IPS-18a (cell line): ENCODE results near the gene LBR.
"Not testable (repeated sequence)": the region's sequence is repeated elsewhere in the genome, so short reads cannot be mapped to it uniquely, and the experiment has no call there.

Experiments
- H3K27ac ChIP-seq: one replicate; pipeline ENCODE4 v1.5.1; 2013; ENCODE audit warnings: low read length
- H3K27me3 ChIP-seq: one replicate; pipeline ENCODE4 v1.6.1; 2013; ENCODE audit warnings: mild to moderate bottlenecking, low read length; ENCODE audit not compliant: control insufficient read depth, insufficient read depth
- H3K36me3 ChIP-seq: one replicate; pipeline ENCODE4 v1.6.1; 2013; ENCODE audit warnings: low read depth, low read length; ENCODE audit not compliant: control insufficient read depth
- H3K4me1 ChIP-seq: one replicate; pipeline ENCODE4 v1.6.1; 2013; ENCODE audit warnings: low read depth, low read length; ENCODE audit not compliant: control insufficient read depth
- H3K4me3 ChIP-seq: one replicate; pipeline ENCODE4 v1.5.1; 2013; ENCODE audit warnings: low read length
- H3K9ac ChIP-seq: one replicate; pipeline ENCODE4 v1.6.1; 2013; ENCODE audit warnings: mild to moderate bottlenecking, low read length, moderate library complexity
- H3K9me3 ChIP-seq: one replicate; pipeline ENCODE4 v1.6.1; 2013; ENCODE audit warnings: low read depth, low read length; ENCODE audit not compliant: control insufficient read depth

LBR gene

GRCh38 chr1:225410036-225410435 lies 17.8 kb downstream of the LBR start:
- Histone ChIP-seq H3K9me3 (no peaks in the 10 kb centered on the region), H3K27me3 (no peaks in the 10 kb centered on the region), H3K27ac (no peak overlapping the region), H3K4me1 (peaks cover 10% of the 10 kb centered on the region), H3K9ac (no peak overlapping the region), H3K36me3 (peaks cover 58% of the 10 kb centered on the region), H3K4me3 (no peak overlapping the region)

- Histone ChIP-seq H3K27ac (no peak overlapping the region), H3K9me3 (no peaks in the 10 kb centered on the region), H3K36me3 (peaks cover 51% of the 10 kb centered on the region), H3K27me3 (no peaks in the 10 kb centered on the region), H3K4me3 (no peak overlapping the region), H3K4me1 (peaks cover 10% of the 10 kb centered on the region), H3K9ac (no peak overlapping the region)
These were observed 18.8 kb downstream of the LBR start for GRCh38 chr1:225409051-225409450.

GRCh38 chr1:225408249-225408648 lies 19.6 kb downstream of the LBR start:
- Histone ChIP-seq H3K4me1 (peaks cover 10% of the 10 kb centered on the region), H3K27me3 (no peaks in the 10 kb centered on the region), H3K36me3 (peaks cover 48% of the 10 kb centered on the region), H3K4me3 (no peak overlapping the region), H3K9me3 (no peaks in the 10 kb centered on the region), H3K27ac (no peak overlapping the region), H3K9ac (no peak overlapping the region)

GRCh38 chr1:225407755-225408154 lies 20.1 kb downstream of the LBR start:
- Histone ChIP-seq H3K36me3 (peaks cover 48% of the 10 kb centered on the region), H3K4me1 (peaks cover 10% of the 10 kb centered on the region), H3K27ac (no peak overlapping the region), H3K9me3 (no peaks in the 10 kb centered on the region), H3K9ac (no peak overlapping the region), H3K27me3 (no peaks in the 10 kb centered on the region), H3K4me3 (no peak overlapping the region)

- H3K4me3 ChIP-seq = no peak overlapping the region
- no peaks in the 10 kb centered on the region for H3K27me3 ChIP-seq
- H3K27ac ChIP-seq = no peak overlapping the region
- H3K4me1 ChIP-seq = peaks cover 10% of the 10 kb centered on the region
- H3K36me3 ChIP-seq = peaks cover 46% of the 10 kb centered on the region
- H3K9ac ChIP-seq = no peak overlapping the region
- no peaks in the 10 kb centered on the region for H3K9me3 ChIP-seq
These were observed 20.7 kb downstream of the LBR start for GRCh38 chr1:225406976-225407725.

GRCh38 chr1:225400968-225401367 lies 26.9 kb downstream of the LBR start:
- Histone ChIP-seq H3K9ac (no peak overlapping the region), H3K27me3 (no peaks in the 10 kb centered on the region), H3K4me1 (no peaks in the 10 kb centered on the region), H3K27ac (no peak overlapping the region), H3K4me3 (no peak overlapping the region), H3K9me3 (no peaks in the 10 kb centered on the region), H3K36me3 (peaks cover 32% of the 10 kb centered on the region)

GRCh38 chr1:225396357-225396756 lies 31.5 kb downstream of the LBR start:
- Histone ChIP-seq H3K9ac (no peak overlapping the region), H3K4me1 (no peaks in the 10 kb centered on the region), H3K36me3 (peaks cover 9% of the 10 kb centered on the region), H3K27me3 (no peaks in the 10 kb centered on the region), H3K4me3 (no peak overlapping the region), H3K27ac (no peak overlapping the region), H3K9me3 (no peaks in the 10 kb centered on the region)

GRCh38 chr1:225389843-225390242 lies 38.0 kb downstream of the LBR start:
- no peaks in the 10 kb centered on the region for H3K4me1 ChIP-seq
- H3K27me3 ChIP-seq = no peaks in the 10 kb centered on the region
- no peaks in the 10 kb centered on the region for H3K36me3 ChIP-seq
- H3K4me3 ChIP-seq = no peak overlapping the region
- H3K9ac ChIP-seq = no peak overlapping the region
- H3K27ac ChIP-seq = no peak overlapping the region
- H3K9me3 ChIP-seq = no peaks in the 10 kb centered on the region

GRCh38 chr1:225388372-225388771 lies 39.5 kb downstream of the LBR start:
- Histone ChIP-seq H3K9me3 (no peaks in the 10 kb centered on the region), H3K27me3 (no peaks in the 10 kb centered on the region), H3K36me3 (no peaks in the 10 kb centered on the region), H3K9ac (no peak overlapping the region), H3K4me1 (no peaks in the 10 kb centered on the region), H3K27ac (no peak overlapping the region), H3K4me3 (no peak overlapping the region)

GRCh38 chr1:225386860-225387259 lies 41.0 kb downstream of the LBR start:
- not testable (repeated sequence) for H3K36me3 ChIP-seq, H3K27me3 ChIP-seq, H3K9ac ChIP-seq, H3K9me3 ChIP-seq, H3K4me3 ChIP-seq, H3K27ac ChIP-seq, H3K4me1 ChIP-seq

- Histone ChIP-seq H3K9ac (no peak overlapping the region), H3K9me3 (no peaks in the 10 kb centered on the region), H3K4me1 (peaks cover 6% of the 10 kb centered on the region), H3K27ac (no peak overlapping the region), H3K36me3 (no peaks in the 10 kb centered on the region), H3K27me3 (no peaks in the 10 kb centered on the region), H3K4me3 (no peak overlapping the region)
These were observed 47.1 kb downstream of the LBR start for GRCh38 chr1:225380691-225381090.

- Histone ChIP-seq H3K9me3 (no peaks in the 10 kb centered on the region), H3K9ac (peak overlapping the region; percentile 6), H3K27me3 (no peaks in the 10 kb centered on the region), H3K36me3 (no peaks in the 10 kb centered on the region), H3K4me1 (peaks cover 6% of the 10 kb centered on the region), H3K27ac (no peak overlapping the region), H3K4me3 (no peak overlapping the region)
These were observed 49.0 kb downstream of the LBR start for GRCh38 chr1:225378880-225379279.
